Measurements from ENCODE around the gene CDK5RAP3. TPM values are rescaled to one million over a fixed set of nuclear protein-coding genes. Genes with fewer than 3 reads are reported as not detected.
"Not testable (repeated sequence)": the region's sequence is repeated elsewhere in the genome, so short reads cannot be mapped to it uniquely, and the experiment has no call there.

The CDK5RAP3 gene
- total RNA-seq, 1 experiment from 2014 or later, result 213 TPM

DNA sequence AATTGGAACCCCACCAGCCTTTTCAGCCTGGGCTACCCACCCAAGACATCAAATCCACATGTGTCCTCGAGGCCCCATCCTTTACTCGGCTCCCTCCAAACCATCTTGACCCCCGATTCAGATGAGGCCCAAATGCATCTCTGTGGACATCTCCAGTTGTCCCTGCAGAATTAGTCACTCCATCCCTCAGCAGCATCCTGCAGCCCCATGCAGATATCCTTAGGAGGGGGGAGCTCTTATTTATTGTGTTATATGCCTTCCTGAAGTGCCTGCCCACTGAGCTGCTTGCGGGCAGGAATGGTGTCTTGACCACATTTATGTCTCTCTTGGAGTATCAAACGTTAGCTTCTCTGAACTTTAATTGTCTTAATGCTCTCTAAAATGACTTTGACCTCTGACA, 15.6 kb downstream of the CDK5RAP3 start:
- Histone ChIP-seq H3K79me2 (ENCODE audit: low read length) (no peaks in the 10 kb centered on the region), H4K20me1 (ENCODE audit: insufficient read depth, low read depth, low read length) (peaks cover 3% of the 10 kb centered on the region; the same call in 1 of the 2 replicates), H3K27ac (ENCODE audit: low read length) (no peak overlapping the region), H3K36me3 (ENCODE audit: insufficient read depth, low read length) (peaks cover 18% of the 10 kb centered on the region), H2AFZ (ENCODE audit: low read length) (no peak overlapping the region), H3K4me2 (ENCODE audit: low read depth, low read length, poor library complexity, severe bottlenecking) (no peak overlapping the region), H3K4me1 (ENCODE audit: low read length) (peaks cover 18% of the 10 kb centered on the region), H3K9me3 (ENCODE audit: low read length) (no peaks in the 10 kb centered on the region), H3K9ac (ENCODE audit: low read length) (no peak overlapping the region), H3K9me2 (replicated peaks; ENCODE audit: insufficient read depth, low read length) (no peaks in the 10 kb centered on the region), H3K4me3 (ENCODE audit: low read length) (no peak overlapping the region), H3K27me3 (ENCODE audit: low read length) (no peaks in the 10 kb centered on the region)
- DNase-seq, result no peak

- Histone ChIP-seq H4K20me1 (ENCODE audit: insufficient read depth, low read depth, low read length) (peaks cover 3% of the 10 kb centered on the region; the same call in 1 of the 2 replicates), H3K36me3 (ENCODE audit: insufficient read depth, low read length) (peaks cover 11% of the 10 kb centered on the region; the same call in 1 of the 2 replicates), H3K9ac (ENCODE audit: low read length) (no peak overlapping the region), H3K9me3 (ENCODE audit: low read length) (no peaks in the 10 kb centered on the region), H3K4me2 (ENCODE audit: low read depth, low read length, poor library complexity, severe bottlenecking) (no peak overlapping the region), H3K27me3 (ENCODE audit: low read length) (no peaks in the 10 kb centered on the region), H3K4me1 (ENCODE audit: low read length) (peaks cover 18% of the 10 kb centered on the region), H2AFZ (ENCODE audit: low read length) (no peak overlapping the region), H3K4me3 (ENCODE audit: low read length) (no peak overlapping the region), H3K27ac (ENCODE audit: low read length) (no peak overlapping the region), H3K79me2 (ENCODE audit: low read length) (no peaks in the 10 kb centered on the region), H3K9me2 (replicated peaks; ENCODE audit: insufficient read depth, low read length) (no peaks in the 10 kb centered on the region)
- no peak for DNase-seq
Observed at GRCh38 chr17:47987240-47987835, 16.4 kb downstream of the CDK5RAP3 start.

GRCh38 chr17:47988445-47988844, 17.5 kb downstream of the CDK5RAP3 start:
- DNase-seq; H3K27ac ChIP-seq (ENCODE audit: low read length); H4K20me1 ChIP-seq (ENCODE audit: insufficient read depth, low read depth, low read length); H3K4me2 ChIP-seq (ENCODE audit: low read depth, low read length, poor library complexity, severe bottlenecking); H3K9me3 ChIP-seq (ENCODE audit: low read length); H3K27me3 ChIP-seq (ENCODE audit: low read length); H3K9ac ChIP-seq (ENCODE audit: low read length); H3K79me2 ChIP-seq (ENCODE audit: low read length); H3K9me2 ChIP-seq (replicated peaks; ENCODE audit: insufficient read depth, low read length); H3K36me3 ChIP-seq (ENCODE audit: insufficient read depth, low read length); H2AFZ ChIP-seq (ENCODE audit: low read length); H3K4me3 ChIP-seq (ENCODE audit: low read length): not testable (repeated sequence)
- peaks cover 18% of the 10 kb centered on the region for H3K4me1 ChIP-seq (ENCODE audit: low read length)

- H3K4me2 ChIP-seq (ENCODE audit: low read depth, low read length, poor library complexity, severe bottlenecking), result no peak overlapping the region
- H3K4me1 ChIP-seq (ENCODE audit: low read length), result peaks cover 18% of the 10 kb centered on the region
- H4K20me1 ChIP-seq (ENCODE audit: insufficient read depth, low read depth, low read length), result peaks cover 3% of the 10 kb centered on the region; the same call in 1 of the 2 replicates
- peaks cover 3% of the 10 kb centered on the region; the same call in 1 of the 2 replicates for H3K36me3 ChIP-seq (ENCODE audit: insufficient read depth, low read length)
- no peak overlapping the region for H3K27ac ChIP-seq (ENCODE audit: low read length)
- no peak overlapping the region for H3K4me3 ChIP-seq (ENCODE audit: low read length)
- H3K79me2 ChIP-seq (ENCODE audit: low read length), result no peaks in the 10 kb centered on the region
- H3K9ac ChIP-seq (ENCODE audit: low read length), result no peak overlapping the region
- no peak overlapping the region for H2AFZ ChIP-seq (ENCODE audit: low read length)
- no peaks in the 10 kb centered on the region for H3K9me3 ChIP-seq (ENCODE audit: low read length)
- DNase-seq, result no peak
- no peaks in the 10 kb centered on the region for H3K9me2 ChIP-seq (replicated peaks; ENCODE audit: insufficient read depth, low read length)
- H3K27me3 ChIP-seq (ENCODE audit: low read length), result no peaks in the 10 kb centered on the region
Observed at GRCh38 chr17:47989159-47989558, 18.2 kb downstream of the CDK5RAP3 start.

DNA sequence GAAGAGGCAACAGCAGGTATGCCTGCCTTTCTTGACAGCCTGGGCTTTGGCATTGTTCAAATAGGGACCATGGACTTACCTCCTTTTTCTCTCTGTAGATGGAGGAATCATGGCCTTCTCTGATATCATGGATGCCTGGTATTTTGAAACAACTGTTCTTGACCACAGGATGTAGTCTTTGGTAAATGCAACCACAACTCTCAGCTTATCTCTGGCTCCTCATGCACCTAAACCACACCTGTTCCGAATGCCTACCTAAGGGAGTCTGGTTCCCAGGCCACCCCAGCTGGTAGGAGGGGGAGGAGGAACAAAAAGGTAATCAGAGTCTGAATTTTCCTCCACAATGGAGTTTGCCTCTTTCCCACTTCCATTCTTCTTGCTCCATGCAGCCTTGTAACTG, 18.8 kb downstream of the CDK5RAP3 start:
- H3K4me1 ChIP-seq (ENCODE audit: low read length), result peaks cover 18% of the 10 kb centered on the region
- peaks cover 3% of the 10 kb centered on the region; the same call in 1 of the 2 replicates for H4K20me1 ChIP-seq (ENCODE audit: insufficient read depth, low read depth, low read length)
- H3K9ac ChIP-seq (ENCODE audit: low read length), result no peak overlapping the region
- H3K4me3 ChIP-seq (ENCODE audit: low read length), result no peak overlapping the region
- H3K27ac ChIP-seq (ENCODE audit: low read length), result no peak overlapping the region
- H3K4me2 ChIP-seq (ENCODE audit: low read depth, low read length, poor library complexity, severe bottlenecking), result no peak overlapping the region
- DNase-seq, result no peak
- no peaks in the 10 kb centered on the region for H3K9me2 ChIP-seq (replicated peaks; ENCODE audit: insufficient read depth, low read length)
- no peaks in the 10 kb centered on the region for H3K79me2 ChIP-seq (ENCODE audit: low read length)
- no peaks in the 10 kb centered on the region for H3K27me3 ChIP-seq (ENCODE audit: low read length)
- no peak overlapping the region for H2AFZ ChIP-seq (ENCODE audit: low read length)
- no peaks in the 10 kb centered on the region for H3K9me3 ChIP-seq (ENCODE audit: low read length)
- H3K36me3 ChIP-seq (ENCODE audit: insufficient read depth, low read length), result no peaks in the 10 kb centered on the region

- Histone ChIP-seq H3K4me2 (ENCODE audit: low read depth, low read length, poor library complexity, severe bottlenecking) (no peak overlapping the region), H2AFZ (ENCODE audit: low read length) (no peak overlapping the region), H3K9me2 (replicated peaks; ENCODE audit: insufficient read depth, low read length) (no peaks in the 10 kb centered on the region), H3K36me3 (ENCODE audit: insufficient read depth, low read length) (no peaks in the 10 kb centered on the region), H3K79me2 (ENCODE audit: low read length) (no peaks in the 10 kb centered on the region), H3K9me3 (ENCODE audit: low read length) (no peaks in the 10 kb centered on the region), H3K27me3 (ENCODE audit: low read length) (no peaks in the 10 kb centered on the region), H3K9ac (ENCODE audit: low read length) (no peak overlapping the region), H3K4me1 (ENCODE audit: low read length) (peaks cover 26% of the 10 kb centered on the region), H3K4me3 (ENCODE audit: low read length) (no peak overlapping the region), H3K27ac (ENCODE audit: low read length) (no peak overlapping the region), H4K20me1 (ENCODE audit: insufficient read depth, low read depth, low read length) (peaks cover 3% of the 10 kb centered on the region; the same call in 1 of the 2 replicates)
- DNase-seq, result no peak
Observed at GRCh38 chr17:47990962-47991731, 20.2 kb downstream of the CDK5RAP3 start.

- DNase-seq, result no peak
- no peaks in the 10 kb centered on the region for H3K9me3 ChIP-seq (ENCODE audit: low read length)
- H2AFZ ChIP-seq (ENCODE audit: low read length), result no peak overlapping the region
Observed at GRCh38 chr17:47992216-47992615, 21.3 kb downstream of the CDK5RAP3 start.

DNA sequence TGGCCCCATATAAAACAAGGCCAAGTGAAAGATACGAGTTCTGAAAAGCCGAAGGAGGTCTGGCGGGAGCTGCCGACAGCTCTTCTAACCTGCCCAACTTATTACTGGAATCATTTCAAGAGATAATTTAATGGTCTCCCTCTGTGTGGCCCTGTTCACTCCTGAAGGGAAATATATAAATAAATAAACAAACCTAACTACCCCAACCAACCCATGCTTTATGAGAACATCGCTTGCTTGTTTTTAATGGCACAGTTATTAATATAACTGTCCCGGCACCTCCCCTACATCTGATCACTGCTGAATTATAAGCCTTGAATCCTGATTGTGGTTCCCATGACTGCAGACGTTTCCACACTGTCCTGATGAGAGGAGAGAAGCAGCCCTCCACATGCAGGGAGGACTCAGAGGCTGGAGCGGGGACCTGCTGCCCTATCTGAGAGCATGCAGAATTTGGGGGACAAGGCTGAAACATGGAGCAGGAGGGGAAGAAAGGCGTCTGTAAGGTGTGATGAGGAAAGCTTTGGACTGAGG, 22.2 kb downstream of the CDK5RAP3 start:
- Histone ChIP-seq H3K27ac (ENCODE audit: low read length) (no peak overlapping the region), H3K79me2 (ENCODE audit: low read length) (no peaks in the 10 kb centered on the region), H3K9ac (ENCODE audit: low read length) (no peak overlapping the region), H3K9me2 (replicated peaks; ENCODE audit: insufficient read depth, low read length) (no peaks in the 10 kb centered on the region), H3K4me1 (ENCODE audit: low read length) (peaks cover 8% of the 10 kb centered on the region), H3K9me3 (ENCODE audit: low read length) (no peaks in the 10 kb centered on the region), H4K20me1 (ENCODE audit: insufficient read depth, low read depth, low read length) (no peaks in the 10 kb centered on the region), H2AFZ (ENCODE audit: low read length) (no peak overlapping the region), H3K4me2 (ENCODE audit: low read depth, low read length, poor library complexity, severe bottlenecking) (no peak overlapping the region), H3K27me3 (ENCODE audit: low read length) (no peaks in the 10 kb centered on the region), H3K36me3 (ENCODE audit: insufficient read depth, low read length) (no peaks in the 10 kb centered on the region), H3K4me3 (ENCODE audit: low read length) (no peak overlapping the region)
- DNase-seq, result no peak

More at GRCh38 chr17:47992216-47992615, 21.3 kb downstream of the CDK5RAP3 start:
- H3K4me2 ChIP-seq (ENCODE audit: low read depth, low read length, poor library complexity, severe bottlenecking), result no peak overlapping the region
- no peak overlapping the region for H3K4me3 ChIP-seq (ENCODE audit: low read length)
- no peaks in the 10 kb centered on the region for H3K36me3 ChIP-seq (ENCODE audit: insufficient read depth, low read length)
- H3K9me2 ChIP-seq (replicated peaks; ENCODE audit: insufficient read depth, low read length), result no peaks in the 10 kb centered on the region
- no peaks in the 10 kb centered on the region for H3K27me3 ChIP-seq (ENCODE audit: low read length)
- H3K9ac ChIP-seq (ENCODE audit: low read length), result no peak overlapping the region
- no peaks in the 10 kb centered on the region for H4K20me1 ChIP-seq (ENCODE audit: insufficient read depth, low read depth, low read length)
- H3K79me2 ChIP-seq (ENCODE audit: low read length), result no peaks in the 10 kb centered on the region
- H3K27ac ChIP-seq (ENCODE audit: low read length), result no peak overlapping the region
- peaks cover 17% of the 10 kb centered on the region for H3K4me1 ChIP-seq (ENCODE audit: low read length)

Data from Karpas-422 (cell line).